ENCODE results near the gene TFPI.

Gene TFPI

GRCh38 chr2:187503700-187504099 lies 50.5 kb downstream of the TFPI start:
- no peak for DNase-seq

- no peak for DNase-seq
Observed at GRCh38 chr2:187502467-187502866, 51.8 kb downstream of the TFPI start.

- DNase-seq = no peak
Observed at GRCh38 chr2:187500585-187501359, 53.5 kb downstream of the TFPI start.

- DNase-seq = peak; percentile 14
Observed at GRCh38 chr2:187499941-187500532, 54.2 kb downstream of the TFPI start.

GRCh38 chr2:187497858-187498463 lies 56.3 kb downstream of the TFPI start:
- DNase-seq = peak; percentile 15

- no peak for DNase-seq
Observed at GRCh38 chr2:187497140-187497539, 57.1 kb downstream of the TFPI start.

GRCh38 chr2:187495324-187495723 lies 58.9 kb downstream of the TFPI start:
- DNase-seq = no peak

GRCh38 chr2:187493877-187494568 lies 60.2 kb downstream of the TFPI start:
- DNase-seq = no peak

- DNase-seq = no peak
Observed at GRCh38 chr2:187493180-187493579, 61.1 kb downstream of the TFPI start.

GRCh38 chr2:187486241-187486640 lies 68.0 kb downstream of the TFPI start:
- DNase-seq = no peak

GRCh38 chr2:187485523-187485922 lies 68.7 kb downstream of the TFPI start:
- no peak for DNase-seq

- DNase-seq = no peak
Observed at GRCh38 chr2:187483537-187483936, 70.7 kb downstream of the TFPI start.

GRCh38 chr2:187482796-187483195 lies 71.4 kb downstream of the TFPI start:
- no peak for DNase-seq

GRCh38 chr2:187481543-187481942 lies 72.7 kb downstream of the TFPI start:
- DNase-seq = no peak

- no peak for DNase-seq
Observed at GRCh38 chr2:187478719-187479118, 75.5 kb downstream of the TFPI start.

- no peak for DNase-seq
Observed at GRCh38 chr2:187477051-187477450, 77.2 kb downstream of the TFPI start.

GRCh38 chr2:187475499-187476248 lies 78.6 kb downstream of the TFPI start:
- no peak for DNase-seq

GRCh38 chr2:187470698-187471097 lies 83.5 kb downstream of the TFPI start:
- no peak for DNase-seq

GRCh38 chr2:187469538-187469937 lies 84.7 kb downstream of the TFPI start:
- DNase-seq = no peak

- no peak for DNase-seq
Observed at GRCh38 chr2:187468262-187468661, 86.0 kb downstream of the TFPI start.

- no peak for DNase-seq
Observed at GRCh38 chr2:187466129-187466792, 88.0 kb downstream of the TFPI start.

- no peak for DNase-seq
Observed at GRCh38 chr2:187462839-187463238, 91.4 kb downstream of the TFPI start.

Data from NCI-H1694 (cell line).